RWPE1 (cell line): Measurements from ENCODE around the gene COL20A1.

Experiments used
- CTCF ChIA-PET: fragments of 350-600 bp; sonication (Branson Sonifier 250); formaldehyde crosslinking; extraction: SDS; loops from one replicate; lab custom pipeline; 2021; lab: Yijun Ruan, JAX
- POLR2A ChIA-PET: fragments of 400-600 bp; formaldehyde crosslinking; extraction: SDS; loops from one replicate; lab custom pipeline; 2020; ENCODE audit warnings: antibody characterized with exemption; ENCODE audit not compliant: low non-redundant PET; lab: Yijun Ruan, JAX
- DNase-seq: peaks from one replicate; pipeline ENCODE4 v3.0.0; 2012; ENCODE audit warnings: low spot score
- H3K27ac ChIP-seq: fragments of 450-650 bp; 2 replicates; pipeline ENCODE4 v1.5.1; 2017
- TF ChIP-seq, protein P1 (sequence below): fragments of 450-650 bp; conservative IDR thresholded peaks from 2 replicates; pipeline ENCODE4 v1.5.1; 2017; ENCODE audit warnings: low read depth, mild to moderate bottlenecking

The COL20A1 gene

DNA sequence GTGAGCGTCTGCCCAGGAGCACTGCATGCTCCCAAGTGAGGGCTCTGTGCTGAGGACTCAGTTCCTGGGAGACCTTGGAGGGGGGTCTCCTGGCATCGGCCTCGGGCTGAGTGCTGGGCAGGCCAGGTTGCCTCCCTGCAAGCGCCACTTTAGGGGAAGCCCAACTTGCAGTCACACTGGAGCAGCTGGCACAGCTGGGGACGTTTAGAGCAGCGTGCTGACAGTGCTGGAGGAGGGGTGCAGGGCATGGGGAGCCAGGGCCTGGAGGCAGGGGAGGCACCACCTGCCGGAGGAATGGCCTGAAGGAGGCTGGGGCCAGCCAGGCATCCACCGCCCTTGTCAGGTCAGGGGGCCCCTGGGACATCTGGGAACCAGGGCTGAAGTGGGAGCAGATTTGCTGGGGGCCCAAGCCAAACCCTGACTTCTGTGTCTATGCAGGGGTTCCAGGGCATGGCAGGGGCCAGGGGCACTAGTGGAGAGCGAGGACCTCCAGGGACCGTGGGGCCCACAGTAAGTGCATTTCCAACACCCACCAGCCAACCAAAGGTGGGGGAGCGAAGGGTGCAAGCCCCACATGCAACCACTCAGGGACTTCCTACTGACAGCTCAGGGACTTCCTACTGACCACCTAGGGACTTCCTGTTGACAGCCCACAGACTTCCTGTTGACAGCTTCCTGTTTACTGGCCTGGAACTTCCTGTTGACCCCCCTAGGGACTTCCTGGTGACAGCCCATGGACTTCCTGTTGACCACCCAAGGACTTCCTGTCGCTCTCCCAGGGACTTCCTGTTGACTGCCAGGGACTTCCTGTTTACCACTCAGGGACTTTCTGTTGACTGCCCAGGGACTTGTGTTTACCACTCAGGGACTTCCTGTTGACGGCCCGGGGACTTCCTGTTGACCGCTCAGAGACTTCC, 33.6 kb downstream of the COL20A1 start:
- POLR2A ChIA-PET = no interaction called here

DNA sequence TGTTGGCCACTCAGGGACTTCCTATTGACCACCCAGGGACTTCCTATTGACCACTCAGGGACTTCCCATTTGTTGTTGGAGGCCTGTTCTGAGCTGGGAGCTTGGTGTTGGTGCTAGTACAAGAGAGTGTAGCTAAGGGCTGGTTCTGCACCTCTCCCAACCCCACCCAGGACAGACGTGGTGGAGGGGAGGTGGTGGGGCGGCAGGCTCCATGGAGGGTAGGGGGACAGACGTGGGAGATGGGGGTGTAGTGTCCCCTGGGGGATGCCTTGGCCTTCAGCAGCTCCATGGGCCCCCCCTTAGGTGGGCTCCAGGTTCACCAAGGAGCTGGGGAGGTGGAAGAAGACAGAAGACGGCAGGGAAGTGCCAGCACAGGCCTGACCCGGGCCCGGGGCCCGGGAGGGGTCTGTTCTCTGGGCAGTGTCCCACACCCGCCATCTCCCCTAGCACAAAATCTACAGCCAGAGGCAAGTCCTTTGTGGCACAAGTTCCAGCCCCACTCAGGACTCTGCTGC, 34.3 kb downstream of the COL20A1 start:
- TF ChIP-seq, protein P1, sequence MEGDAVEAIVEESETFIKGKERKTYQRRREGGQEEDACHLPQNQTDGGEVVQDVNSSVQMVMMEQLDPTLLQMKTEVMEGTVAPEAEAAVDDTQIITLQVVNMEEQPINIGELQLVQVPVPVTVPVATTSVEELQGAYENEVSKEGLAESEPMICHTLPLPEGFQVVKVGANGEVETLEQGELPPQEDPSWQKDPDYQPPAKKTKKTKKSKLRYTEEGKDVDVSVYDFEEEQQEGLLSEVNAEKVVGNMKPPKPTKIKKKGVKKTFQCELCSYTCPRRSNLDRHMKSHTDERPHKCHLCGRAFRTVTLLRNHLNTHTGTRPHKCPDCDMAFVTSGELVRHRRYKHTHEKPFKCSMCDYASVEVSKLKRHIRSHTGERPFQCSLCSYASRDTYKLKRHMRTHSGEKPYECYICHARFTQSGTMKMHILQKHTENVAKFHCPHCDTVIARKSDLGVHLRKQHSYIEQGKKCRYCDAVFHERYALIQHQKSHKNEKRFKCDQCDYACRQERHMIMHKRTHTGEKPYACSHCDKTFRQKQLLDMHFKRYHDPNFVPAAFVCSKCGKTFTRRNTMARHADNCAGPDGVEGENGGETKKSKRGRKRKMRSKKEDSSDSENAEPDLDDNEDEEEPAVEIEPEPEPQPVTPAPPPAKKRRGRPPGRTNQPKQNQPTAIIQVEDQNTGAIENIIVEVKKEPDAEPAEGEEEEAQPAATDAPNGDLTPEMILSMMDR = no peak
- ChIA-PET POLR2A (no interaction called here), CTCF (interaction anchor here (0.6 to 1.0 kb wide), 2 partner anchors 17 to 112 kb away, joined by 4 to 7 read pairs; partner anchors contain the start of gene YTHDF1)
- DNase-seq = no peak
- no peak overlapping the region for H3K27ac ChIP-seq

More for the DNA sequence above, 33.6 kb downstream of the COL20A1 start:
- TF ChIP-seq, protein P1 = no peak
- CTCF ChIA-PET = interaction anchor here (0.6 to 1.2 kb wide), 3 partner anchors 16 to 111 kb away, joined by 4 to 7 read pairs (median 5); partner anchors contain the start of gene YTHDF1
- H3K27ac ChIP-seq = no peak overlapping the region
- DNase-seq = no peak

DNA sequence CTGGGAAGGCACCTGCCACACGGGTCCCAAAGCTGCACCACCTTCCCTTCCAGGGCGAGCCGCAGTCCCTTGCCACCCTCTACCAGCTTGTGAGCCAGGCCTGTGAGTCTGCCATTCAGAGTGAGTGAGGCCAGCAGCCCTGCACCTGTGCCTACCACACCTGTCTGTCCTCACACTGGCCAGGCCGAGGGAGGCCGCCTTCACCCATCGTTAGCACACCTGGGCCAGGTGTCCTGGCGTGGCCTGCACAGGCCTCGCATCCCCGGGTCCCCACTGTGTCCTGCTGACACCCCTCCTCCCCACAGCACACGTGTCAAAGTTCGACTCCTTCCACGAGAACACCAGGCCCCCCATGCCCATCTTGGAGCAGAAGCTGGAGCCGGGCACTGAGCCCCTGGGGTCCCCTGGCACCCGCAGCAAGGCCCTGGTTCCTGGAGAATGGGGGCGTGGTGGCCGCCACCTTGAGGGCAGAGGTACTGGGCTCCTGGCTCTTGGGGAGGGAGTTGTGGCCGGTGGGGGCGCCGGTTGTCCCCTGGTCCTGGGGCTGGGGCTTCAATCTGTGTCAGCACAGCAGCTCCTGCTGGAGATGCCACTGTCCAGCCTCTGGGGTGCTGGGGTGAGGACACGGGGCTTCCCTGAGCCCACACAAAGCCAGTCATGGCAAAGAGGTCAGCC, 35.2 kb downstream of the COL20A1 start:
- ChIA-PET CTCF (no interaction called here), POLR2A (no interaction called here)

DNA sequence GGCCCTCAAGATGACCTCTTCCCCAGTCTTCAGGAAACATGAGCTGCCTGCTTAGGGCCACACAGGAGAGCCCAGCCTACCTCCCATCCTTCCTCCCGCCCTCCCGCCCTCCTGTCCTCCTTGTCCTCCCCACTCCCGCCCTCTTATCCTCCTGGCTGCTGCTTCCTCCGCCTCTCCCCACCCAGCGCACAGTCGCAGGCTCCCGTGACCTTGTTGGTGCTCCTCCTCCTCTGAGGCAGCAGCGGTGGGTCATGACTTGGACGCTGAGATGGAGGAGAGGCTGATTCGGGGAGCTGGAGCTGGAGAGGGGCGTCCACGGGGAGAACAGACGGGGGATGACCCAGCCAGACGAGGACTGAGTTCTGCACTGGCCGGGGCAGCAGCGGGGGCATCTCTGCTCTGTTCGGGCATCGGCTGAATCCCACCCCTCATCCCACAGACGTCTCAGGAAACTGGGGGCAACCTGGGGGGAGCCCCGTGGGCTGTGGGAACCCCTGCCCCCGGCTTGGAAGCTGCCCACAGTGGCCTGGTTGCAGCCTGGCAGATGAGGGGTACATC, 35.8 kb downstream of the COL20A1 start:
- TF ChIP-seq, protein P1 = no peak
- ChIA-PET CTCF (no interaction called here), POLR2A (no interaction called here)
- no peak for DNase-seq
- H3K27ac ChIP-seq = no peak overlapping the region

More for the DNA sequence above, 35.2 kb downstream of the COL20A1 start:
- no peak overlapping the region for H3K27ac ChIP-seq
- DNase-seq = no peak
- TF ChIP-seq, protein P1 = no peak

DNA sequence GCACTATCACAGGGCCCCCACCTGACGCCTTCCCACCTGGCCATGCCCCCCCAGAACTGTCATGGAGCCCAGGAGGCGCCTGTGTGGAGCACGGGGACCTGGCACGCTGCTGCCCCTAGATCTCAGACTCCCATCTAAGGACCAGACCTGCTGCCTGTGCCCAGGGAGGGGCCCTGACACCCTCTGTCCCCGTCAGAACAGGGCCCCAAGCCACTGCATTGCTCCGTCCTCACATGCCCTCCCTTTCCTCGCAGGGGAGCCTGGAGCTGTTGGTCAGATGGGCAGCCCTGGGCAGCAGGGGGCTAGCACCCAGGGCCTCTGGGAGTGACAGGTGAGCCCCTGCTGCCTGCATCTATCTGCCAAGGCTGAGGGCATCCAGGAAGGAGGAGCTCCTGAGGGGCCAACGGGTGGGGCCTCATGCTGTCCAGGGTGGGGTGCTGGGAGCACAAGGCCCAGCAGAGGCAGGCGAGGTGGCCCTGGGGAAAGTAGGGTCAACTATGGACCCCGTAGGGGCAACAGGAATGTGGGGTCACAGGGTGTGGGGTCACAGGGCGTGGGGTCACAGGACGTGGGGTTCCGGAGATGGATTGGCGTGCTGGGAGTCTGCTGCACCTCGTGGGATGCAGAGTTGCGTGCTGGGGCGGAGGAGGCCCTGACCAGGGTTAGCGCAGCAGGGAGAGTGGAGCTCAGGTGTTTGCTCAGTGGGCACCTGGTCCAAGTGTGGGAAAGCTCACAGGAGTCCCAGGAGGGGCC, 36.5 kb downstream of the COL20A1 start:
- DNase-seq = no peak
- TF ChIP-seq, protein P1 = no peak
- ChIA-PET CTCF (interaction anchor here (0.9 to 1.1 kb wide), 3 partner anchors 8 to 106 kb away, joined by 3 to 8 read pairs (median 3); no protein-coding TSS in a partner anchor), POLR2A (interaction anchor here (0.6 kb wide), 1 partner anchor 197 kb away, joined by 3 read pairs; no protein-coding TSS in a partner anchor)
- H3K27ac ChIP-seq = no peak overlapping the region
